ENCODE data around the gene WDR76.

The WDR76 gene

GRCh38 chr15:43879386-43880355, 52.9 kb downstream of the WDR76 start:
- DNase-seq = no peak

GRCh38 chr15:43880406-43881194, 53.8 kb downstream of the WDR76 start:
- DNase-seq = no peak

DNA sequence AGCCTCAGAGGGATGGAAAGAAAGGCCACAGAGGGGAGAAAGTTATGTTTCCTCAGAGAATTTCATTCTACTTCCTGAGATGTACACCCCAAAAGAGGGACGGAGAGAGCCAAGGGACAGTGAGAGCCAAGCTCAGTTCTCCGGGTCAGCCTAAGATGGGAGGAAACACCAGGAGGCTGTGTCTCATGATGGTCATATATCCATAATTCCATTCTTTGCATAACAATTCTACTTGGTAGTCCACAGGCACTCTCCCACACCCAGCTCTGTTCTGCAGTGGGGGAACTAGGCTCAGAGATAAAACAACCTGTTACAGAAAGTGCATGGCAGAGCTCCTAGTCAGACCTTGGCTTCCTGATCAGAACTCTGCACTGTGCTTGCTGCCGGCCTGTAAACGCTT, 54.4 kb downstream of the WDR76 start:
- no peak for DNase-seq

DNA sequence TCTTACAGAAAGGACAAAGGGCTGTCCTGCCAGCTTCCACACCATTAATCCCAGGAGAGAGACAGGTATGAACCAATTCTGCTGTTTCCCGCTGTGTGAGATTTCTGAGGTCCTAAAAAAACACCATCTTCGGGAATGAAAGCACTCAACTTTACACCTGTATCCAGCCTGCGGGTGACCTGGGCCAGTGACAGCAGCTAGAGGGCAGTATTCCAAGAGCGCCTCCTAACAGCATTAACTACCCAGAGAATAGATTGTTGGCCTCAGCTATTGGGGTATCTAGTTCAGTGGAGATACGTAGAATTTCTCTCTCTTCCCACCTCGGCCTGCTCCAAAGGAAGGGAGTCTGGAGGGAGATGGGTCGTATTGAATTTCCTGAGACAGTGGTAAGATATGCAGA, 55.1 kb downstream of the WDR76 start:
- no peak for DNase-seq

GRCh38 chr15:43883571-43883970, 56.8 kb downstream of the WDR76 start:
- no peak for DNase-seq

GRCh38 chr15:43886558-43886957, 59.8 kb downstream of the WDR76 start:
- DNase-seq = no peak

GRCh38 chr15:43887901-43888300, 61.1 kb downstream of the WDR76 start:
- DNase-seq = no peak

DNA sequence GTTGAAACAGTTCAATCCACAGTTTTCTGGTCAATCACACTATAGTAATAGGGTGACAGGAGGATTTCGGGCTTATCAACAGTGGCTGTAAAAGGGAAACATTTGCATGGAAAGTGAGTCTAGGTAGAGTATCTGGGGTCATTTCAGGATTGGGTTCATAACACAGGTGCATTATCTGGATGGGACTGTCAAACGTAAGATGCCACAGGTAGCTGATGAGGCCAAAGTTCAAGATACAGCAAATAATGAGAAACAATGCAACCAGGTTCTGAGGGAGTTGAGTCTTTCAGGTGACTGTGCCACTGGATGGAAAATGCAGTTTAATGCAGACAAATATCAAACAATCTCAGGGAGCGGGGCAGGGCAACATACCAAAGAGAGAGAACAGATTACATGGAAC, 62.2 kb downstream of the WDR76 start:
- no peak for DNase-seq

DNA sequence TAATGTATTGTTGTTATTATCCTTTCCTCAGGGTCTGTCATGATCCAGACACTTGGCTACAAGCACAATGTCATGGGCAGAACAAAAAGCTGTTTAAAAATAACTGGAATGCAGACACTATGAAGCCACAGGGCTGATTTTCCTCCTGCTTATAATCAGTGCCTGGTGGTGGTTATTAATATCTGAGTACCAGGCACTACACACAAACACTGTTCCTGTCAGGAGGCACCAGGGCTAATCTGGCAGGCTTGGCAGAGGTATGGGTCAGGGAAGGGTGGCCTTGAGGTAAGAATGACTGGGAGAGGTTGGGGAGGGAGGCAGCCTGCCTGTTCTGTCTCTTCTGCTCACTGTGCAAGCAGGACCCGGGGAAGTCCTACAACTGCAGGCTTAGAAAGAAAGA, 67.2 kb downstream of the WDR76 start:
- DNase-seq = no peak

GRCh38 chr15:43895586-43895985, 68.8 kb downstream of the WDR76 start:
- no peak for DNase-seq

GRCh38 chr15:43896543-43896942, 69.7 kb downstream of the WDR76 start:
- DNase-seq = no peak

DNA sequence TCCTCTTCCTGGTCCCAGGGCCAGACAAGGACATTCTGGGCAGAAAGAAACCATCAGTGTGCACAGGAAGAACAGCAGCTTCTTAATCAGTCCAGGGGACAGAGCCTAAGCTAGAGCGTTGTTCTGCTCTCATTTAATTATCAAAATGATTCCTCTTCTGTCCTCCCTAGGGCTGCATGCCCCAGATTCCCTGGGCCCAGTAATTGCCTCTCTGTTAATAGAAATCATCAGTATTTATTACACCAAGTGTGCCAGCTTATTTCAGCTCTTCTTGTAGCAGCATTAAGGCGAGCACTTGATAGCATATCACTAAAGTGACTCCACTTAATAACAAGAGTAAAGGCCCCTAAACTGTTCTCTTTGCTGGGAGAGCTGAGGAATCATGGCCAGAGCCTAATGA, 72.1 kb downstream of the WDR76 start:
- DNase-seq = no peak

- no peak for DNase-seq
Measured at GRCh38 chr15:43899928-43900327, 73.1 kb downstream of the WDR76 start.

GRCh38 chr15:43900996-43901395, 74.2 kb downstream of the WDR76 start:
- DNase-seq = no peak

- no peak for DNase-seq
Measured at GRCh38 chr15:43901495-43901894, 74.7 kb downstream of the WDR76 start.

DNA sequence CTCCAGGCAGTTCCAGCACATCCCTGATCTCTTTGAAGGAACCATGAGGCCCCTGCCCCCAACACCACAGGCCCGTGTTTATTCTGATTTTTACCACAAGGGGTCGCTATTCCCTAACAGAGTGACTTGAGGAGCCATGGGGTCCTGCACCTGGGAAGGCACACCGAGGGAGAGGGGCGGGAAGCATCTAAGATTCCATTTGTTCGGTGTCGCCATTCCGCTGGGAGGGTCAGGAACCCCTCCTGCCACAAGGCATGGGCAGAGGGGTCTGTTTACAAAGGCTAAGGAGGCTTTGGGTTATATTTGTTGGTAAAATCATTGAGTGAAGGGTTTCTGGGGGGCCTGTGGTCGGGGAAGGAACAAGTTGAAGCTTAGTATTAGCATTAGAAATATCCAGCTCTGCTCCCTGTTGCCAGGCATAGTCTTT, 77.1 kb downstream of the WDR76 start:
- DNase-seq = peak; percentile 69 to 76 (median 74)

DNA sequence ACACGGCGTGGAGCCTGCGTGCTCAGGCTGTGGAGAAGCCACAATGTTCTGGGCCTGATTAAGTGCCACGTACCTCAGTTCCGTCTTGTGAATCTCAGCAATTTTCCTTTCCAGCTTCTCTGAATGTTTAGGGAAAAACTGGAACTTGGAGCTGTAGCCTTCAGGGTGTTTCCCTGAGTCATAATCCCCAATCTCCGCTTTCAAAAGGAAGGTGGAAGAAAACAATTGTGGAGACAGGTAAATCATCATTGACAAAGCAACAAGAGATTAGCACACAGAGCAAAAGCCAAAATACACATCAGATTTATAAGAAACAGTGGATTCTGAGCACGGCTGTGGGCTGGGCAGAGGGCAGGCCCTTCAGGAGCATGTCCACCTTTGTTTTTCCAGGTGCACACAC, 79.0 kb downstream of the WDR76 start:
- DNase-seq = no peak

DNA sequence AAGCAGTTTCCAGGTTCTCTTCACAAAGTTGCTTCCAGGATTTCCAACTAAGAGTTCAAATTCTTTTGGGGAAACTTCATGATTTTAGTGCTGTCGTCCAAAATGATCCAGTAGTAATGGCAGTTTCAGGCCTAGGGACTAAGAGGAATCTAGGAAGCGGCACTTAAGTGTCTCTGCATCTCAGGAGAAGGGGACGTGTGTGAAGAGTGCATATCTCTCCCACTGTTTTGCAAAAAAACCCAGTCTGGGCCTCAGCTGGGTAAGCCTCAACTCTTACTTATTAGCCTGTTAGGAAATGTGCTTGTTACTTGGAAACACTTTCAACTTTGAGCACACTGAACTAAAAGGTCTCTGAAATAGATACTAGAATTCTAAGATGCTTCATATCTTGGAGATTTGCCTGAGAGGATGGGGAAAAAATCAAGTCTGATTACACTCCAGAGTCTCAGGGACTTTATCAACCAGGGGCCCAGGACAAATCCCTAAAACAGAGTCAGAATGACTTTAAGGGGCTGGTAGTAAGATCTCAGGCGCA, 81.8 kb downstream of the WDR76 start:
- no peak for DNase-seq

DNA sequence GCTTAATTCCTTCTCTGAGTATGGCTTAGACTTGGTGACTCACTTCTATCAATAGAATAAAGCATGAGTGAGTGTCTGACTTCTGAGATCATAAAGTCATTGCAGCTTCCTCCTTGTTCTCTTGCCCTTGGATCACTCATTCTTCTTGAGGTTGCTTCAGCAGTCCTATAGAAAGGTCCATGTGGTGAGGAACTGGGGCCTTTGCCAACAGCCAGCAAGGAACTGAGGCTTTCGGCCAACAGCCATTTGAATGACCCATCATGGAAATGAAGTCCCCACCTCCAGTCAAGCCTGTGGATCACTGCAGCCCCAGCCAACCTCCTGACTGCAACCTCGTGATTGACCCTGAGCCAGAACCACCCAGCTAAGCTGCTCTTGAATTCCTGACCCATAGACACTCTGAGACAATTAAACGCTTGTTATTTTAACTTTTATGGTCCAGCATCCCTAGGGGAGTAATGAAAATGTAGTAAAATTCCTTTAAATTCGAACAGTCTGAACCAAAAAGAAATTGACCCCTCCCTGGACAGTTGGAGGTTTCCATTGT, 84.5 kb downstream of the WDR76 start:
- peak; percentile 63 to 79 (median 67) for DNase-seq

DNA sequence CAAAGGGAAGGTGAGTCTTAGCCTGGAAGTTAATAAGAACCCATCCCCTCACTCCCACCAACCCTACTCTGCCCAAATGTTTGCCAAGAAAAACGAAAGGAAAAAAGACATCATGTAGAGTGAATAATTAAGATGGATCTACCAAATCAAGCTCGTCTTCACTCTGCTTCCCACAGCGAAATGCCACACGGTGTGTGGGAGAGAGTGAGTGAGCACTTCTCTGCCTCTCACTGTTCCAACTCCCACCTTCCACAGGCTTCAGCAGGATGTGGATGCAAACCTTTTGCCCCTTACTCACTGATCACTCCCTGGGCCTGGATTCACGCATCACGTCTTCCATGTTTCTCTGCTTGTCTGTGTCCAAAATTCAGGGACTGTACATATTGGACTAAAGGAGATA, 85.4 kb downstream of the WDR76 start:
- no peak for DNase-seq

DNA sequence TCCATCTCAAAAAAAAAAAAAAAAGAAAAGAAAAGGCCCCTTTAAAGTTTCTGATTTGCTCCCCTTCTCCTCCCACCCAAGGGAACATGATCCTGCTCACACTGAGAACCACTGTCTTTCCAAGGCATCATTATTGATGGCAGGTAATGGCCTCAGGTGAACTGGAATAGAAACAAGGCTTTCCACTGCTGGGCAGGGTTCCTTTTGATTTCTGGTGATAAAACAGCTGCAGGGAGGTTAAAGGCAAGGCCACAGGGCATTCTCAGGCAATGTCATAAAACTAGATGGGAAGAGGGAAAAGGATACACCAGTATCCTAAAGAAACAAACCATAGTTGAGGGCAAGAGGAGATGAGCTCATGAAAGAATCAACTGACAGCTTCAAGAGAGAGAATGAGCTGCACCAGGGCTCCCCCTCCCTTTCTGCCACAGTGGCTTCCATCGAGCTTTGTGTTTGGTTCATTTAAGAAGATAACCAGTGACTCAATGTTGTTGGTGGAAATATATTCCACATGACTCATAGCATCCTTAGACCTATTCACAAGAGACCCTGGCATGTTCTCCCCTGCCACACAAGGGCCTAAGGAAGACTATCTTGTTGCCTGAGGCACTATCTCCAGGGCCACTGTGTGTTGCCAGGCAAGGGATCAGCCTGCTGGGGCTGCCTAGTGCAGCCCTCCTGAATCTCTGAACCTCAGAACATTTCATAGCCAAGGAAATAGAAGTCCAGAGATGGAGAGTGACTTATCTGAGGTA, 86.4 kb downstream of the WDR76 start:
- DNase-seq = peak; percentile 5 to 27 (median 10)

DNA sequence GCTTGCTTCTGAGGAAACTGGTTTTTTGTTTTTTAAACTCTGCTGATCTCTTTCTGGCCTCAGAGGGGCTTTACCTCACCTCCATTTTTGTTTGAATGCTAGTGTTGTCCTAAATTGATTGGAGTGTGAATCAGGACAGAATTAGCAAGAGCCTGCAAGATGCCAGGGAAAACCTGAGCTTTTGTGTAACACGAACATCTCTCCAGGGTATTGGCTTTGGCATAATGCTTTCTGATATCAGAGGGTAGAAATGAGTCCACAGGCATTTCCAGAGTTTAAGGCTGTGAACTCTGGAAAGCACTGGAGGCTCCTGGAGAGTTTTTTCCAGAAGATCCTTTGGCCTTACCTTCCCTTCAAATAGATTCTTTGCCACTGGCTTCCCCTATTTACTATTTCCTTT, 87.1 kb downstream of the WDR76 start:
- no peak for DNase-seq
